OCI-LY7 (cell line): ENCODE measurements around the gene PIM3. TPM values are rescaled to one million over a fixed set of nuclear protein-coding genes. Genes with fewer than 3 reads are reported as not detected.

Source experiments
- BruUV-seq: library from RNA; stranded (reverse); fragments of 400-500 nt; replicated peaks from 2 replicates; lab custom pipeline; 2021; lab: Mats Ljungman, UMichigan
- CTCF ChIA-PET: fragments of 300-600 bp; sonication (Branson Sonifier 250); formaldehyde crosslinking; loops from one replicate; lab custom pipeline; 2022; ENCODE audit warnings: antibody characterized with exemption; ENCODE audit not compliant: unreplicated experiment; lab: Charles Lee
- POLR2A ChIA-PET: fragments of 300-600 bp; sonication (Branson Sonifier 250); formaldehyde crosslinking; loops from one replicate; lab custom pipeline; 2022; ENCODE audit warnings: antibody characterized with exemption; lab: Charles Lee
- DNase-seq: peaks from one replicate; pipeline ENCODE4 v3.0.0-alpha.2; 2015; ENCODE audit warnings: low spot score
- H2AFZ ChIP-seq: fragments of 200-600 bp; sonication (generic), shearing (Covaris generic); 2 replicates; pipeline ENCODE4 v1.6.1; 2014; ENCODE audit warnings: mild to moderate bottlenecking, antibody characterized with exemption, low read length, moderate library complexity
- H3K27ac ChIP-seq: fragments of 200-600 bp; sonication (generic); 2 replicates; pipeline ENCODE4 v1.5.1; 2014; ENCODE audit warnings: mixed run types, low read depth, mild to moderate bottlenecking, moderate library complexity, low read length, inconsistent platforms; ENCODE audit not compliant: poor library complexity, severe bottlenecking
- H3K36me3 ChIP-seq: fragments of 200-600 bp; sonication (generic); 2 replicates; pipeline ENCODE4 v1.6.1; 2014; ENCODE audit warnings: mild to moderate bottlenecking, antibody characterized with exemption, low read length, moderate library complexity, mixed read lengths; ENCODE audit not compliant: insufficient read depth
- H3K4me1 ChIP-seq: fragments of 200-600 bp; sonication (generic); 2 replicates; pipeline ENCODE4 v1.5.1; 2014; ENCODE audit warnings: mild to moderate bottlenecking, low read length; ENCODE audit not compliant: insufficient read depth, poor library complexity, severe bottlenecking
- H3K4me2 ChIP-seq: fragments of 200-600 bp; sonication (generic); 2 replicates; pipeline ENCODE4 v1.6.1; 2014; ENCODE audit warnings: mild to moderate bottlenecking, low read length
- H3K4me3 ChIP-seq: fragments of 200-600 bp; sonication (generic); 2 replicates; pipeline ENCODE4 v1.5.1; 2014; ENCODE audit warnings: mild to moderate bottlenecking, low read depth, low read length; ENCODE audit not compliant: poor library complexity, severe bottlenecking
- H3K79me2 ChIP-seq: fragments of 200-600 bp; sonication (generic); 2 replicates; pipeline ENCODE4 v1.6.1; 2016; ENCODE audit warnings: low read depth, mild to moderate bottlenecking, low read length, moderate library complexity, mixed read lengths; ENCODE audit not compliant: insufficient read depth
- H3K9me2 ChIP-seq: fragments of 200-600 bp; sonication (generic); 2 replicates; pipeline ENCODE4 v1.6.1; 2016; ENCODE audit warnings: mild to moderate bottlenecking, low read length, mixed read lengths; ENCODE audit not compliant: insufficient read depth
- H3K9me3 ChIP-seq: fragments of 200-600 bp; sonication (generic); 2 replicates; pipeline ENCODE4 v1.6.1; 2014; ENCODE audit warnings: mild to moderate bottlenecking, mixed run types, low read length, mixed read lengths
- H4K20me1 ChIP-seq: fragments of 200-600 bp; sonication (generic); 2 replicates; pipeline ENCODE4 v1.6.1; 2014; ENCODE audit warnings: mild to moderate bottlenecking, antibody characterized with exemption, low read length, moderate library complexity, mixed read lengths; ENCODE audit not compliant: insufficient read depth
- EZH2phosphoT487 ChIP-seq: fragments of 200-600 bp; sonication (generic); IDR thresholded peaks from 2 replicates; pipeline ENCODE4 v1.6.1; 2018; ENCODE audit warnings: low read depth, borderline replicate concordance, mild to moderate bottlenecking, mixed run types, antibody characterized with exemption, low read length, moderate library complexity, mixed read lengths
- intact Hi-C: fragments of 100-400 bp; cut with micrococcal nuclease; formaldehyde crosslinking; loops from one replicate; pipeline ENCODE4 v1.10.0; 2022; ENCODE audit not compliant: unreplicated experiment
- total RNA-seq, 2 experiments: library from RNA; depleted of rRNA in 1 of 2; stranded (reverse); fragments of >200 nt in 1 of 2; shearing (Covaris generic) in 1 of 2; gene quantifications; 2 replicates each; pipeline ENCODE4 v1.2.3, GENCODE V29; 2014 to 2022
- TF ChIP-seq, protein P1 (sequence below): fragments of 200-600 bp; sonication (generic); conservative IDR thresholded peaks from 2 replicates; pipeline ENCODE4 v1.5.1; 2014; ENCODE audit warnings: mild to moderate bottlenecking, antibody characterized with exemption, low read length, moderate library complexity, mixed read lengths

The PIM3 gene
- total RNA-seq, 2 experiments from 2014 or later = 60.5 to 81.7 TPM

DNA sequence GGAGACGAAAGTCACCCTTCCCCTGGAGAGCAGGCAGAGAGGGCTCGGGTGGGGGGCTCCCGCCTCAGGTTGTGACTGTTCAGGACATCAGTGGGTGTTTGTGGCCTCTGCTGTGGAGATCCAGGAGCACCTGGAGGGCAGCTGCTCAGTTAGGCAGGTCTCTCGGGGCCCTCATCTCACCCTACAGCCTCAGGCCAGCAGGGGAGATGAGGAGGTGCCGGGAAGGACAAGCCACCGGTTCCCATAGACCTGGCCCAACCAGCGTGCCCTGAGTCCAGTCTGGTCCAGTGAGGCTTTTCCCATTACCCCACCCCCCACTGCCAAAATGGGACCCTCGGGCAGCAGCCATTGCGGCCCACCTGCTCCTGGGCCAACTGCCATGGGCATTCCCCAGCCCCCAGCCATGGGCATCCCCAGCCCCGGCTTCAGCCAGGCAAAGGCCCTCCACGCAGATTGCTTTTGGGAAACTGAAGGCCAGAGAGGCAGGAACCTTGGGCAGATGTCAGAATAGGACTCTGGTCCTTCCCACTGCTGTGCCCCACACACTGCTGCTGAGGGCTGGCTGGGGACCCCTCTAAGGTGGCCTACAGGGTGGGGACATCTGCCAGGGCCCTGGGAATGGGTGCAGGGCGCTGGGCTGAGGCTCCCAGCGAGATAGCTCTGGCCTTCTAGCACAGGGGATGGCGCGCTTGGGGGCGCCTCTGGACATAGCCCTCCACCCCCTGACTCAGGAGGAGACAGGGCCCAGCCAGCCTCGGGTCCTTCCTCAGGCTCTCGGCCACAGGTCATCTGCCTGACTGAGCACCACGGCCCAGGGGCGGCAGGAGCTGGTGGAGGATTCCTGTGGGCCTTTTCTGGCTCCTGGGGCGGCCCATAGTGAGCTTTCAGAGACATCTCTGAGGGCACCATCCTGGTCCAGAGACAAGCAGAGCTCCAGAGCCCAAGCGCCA, 4.8 kb downstream of the PIM3 start:
- DNase-seq = no peak
- TF ChIP-seq, protein P1, sequence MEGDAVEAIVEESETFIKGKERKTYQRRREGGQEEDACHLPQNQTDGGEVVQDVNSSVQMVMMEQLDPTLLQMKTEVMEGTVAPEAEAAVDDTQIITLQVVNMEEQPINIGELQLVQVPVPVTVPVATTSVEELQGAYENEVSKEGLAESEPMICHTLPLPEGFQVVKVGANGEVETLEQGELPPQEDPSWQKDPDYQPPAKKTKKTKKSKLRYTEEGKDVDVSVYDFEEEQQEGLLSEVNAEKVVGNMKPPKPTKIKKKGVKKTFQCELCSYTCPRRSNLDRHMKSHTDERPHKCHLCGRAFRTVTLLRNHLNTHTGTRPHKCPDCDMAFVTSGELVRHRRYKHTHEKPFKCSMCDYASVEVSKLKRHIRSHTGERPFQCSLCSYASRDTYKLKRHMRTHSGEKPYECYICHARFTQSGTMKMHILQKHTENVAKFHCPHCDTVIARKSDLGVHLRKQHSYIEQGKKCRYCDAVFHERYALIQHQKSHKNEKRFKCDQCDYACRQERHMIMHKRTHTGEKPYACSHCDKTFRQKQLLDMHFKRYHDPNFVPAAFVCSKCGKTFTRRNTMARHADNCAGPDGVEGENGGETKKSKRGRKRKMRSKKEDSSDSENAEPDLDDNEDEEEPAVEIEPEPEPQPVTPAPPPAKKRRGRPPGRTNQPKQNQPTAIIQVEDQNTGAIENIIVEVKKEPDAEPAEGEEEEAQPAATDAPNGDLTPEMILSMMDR = no peak
- no peak for TF ChIP-seq EZH2phosphoT487
- ChIA-PET POLR2A (no interaction called here), CTCF (no interaction called here)
- Histone ChIP-seq H3K9me2 (no peaks in the 10 kb centered on the region), H3K4me1 (peaks cover 45% of the 10 kb centered on the region), H4K20me1 (0 out of 2 replicates have a peak, but pooled peaks cover 4% of the 10 kb centered on the region), H3K36me3 (peaks cover 45% of the 10 kb centered on the region), H3K9me3 (no peaks in the 10 kb centered on the region), H2AFZ (no peak overlapping the region), H3K4me2 (no peak overlapping the region), H3K27ac (no peak overlapping the region), H3K79me2 (peaks cover 32% of the 10 kb centered on the region; the same call in 1 of the 2 replicates), H3K4me3 (no peak overlapping the region)
- intact Hi-C loops = no loop called here
- no TSS peak for BruUV-seq

DNA sequence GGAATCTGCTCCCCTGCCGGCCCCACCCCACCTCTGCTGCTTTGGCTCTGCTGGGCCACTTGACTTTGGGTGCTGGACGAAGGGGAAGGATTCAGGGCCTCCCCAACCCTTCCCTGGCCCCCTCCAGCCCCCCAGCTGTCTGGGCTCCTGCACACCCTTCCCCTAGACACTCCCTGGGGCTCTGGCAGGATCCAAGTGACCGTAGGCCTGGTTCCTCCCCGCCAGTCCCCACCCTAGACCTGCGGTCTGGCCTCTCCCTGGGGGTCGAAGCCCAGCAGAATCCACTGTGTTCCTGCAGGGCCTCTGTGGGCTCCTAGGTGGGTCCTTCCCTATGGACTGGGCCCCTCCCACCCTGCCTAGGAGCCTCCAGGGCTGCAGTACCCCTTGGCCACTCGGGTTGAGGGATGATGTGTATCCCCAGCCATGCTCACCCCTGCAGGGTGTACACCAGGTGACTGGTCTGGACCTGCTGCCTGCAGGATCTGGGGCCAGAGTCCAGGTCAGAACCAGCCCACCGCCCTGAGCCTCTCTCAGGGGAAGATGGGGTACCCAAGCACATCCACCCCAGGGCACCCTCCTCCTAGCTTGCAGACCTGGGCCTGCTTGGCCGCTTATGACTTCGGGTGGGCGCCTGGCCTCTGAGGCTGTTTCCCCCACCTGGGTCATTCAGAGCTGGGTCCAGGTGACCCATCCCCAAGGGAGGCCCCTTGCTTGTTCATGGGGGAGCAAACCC, 5.6 kb downstream of the PIM3 start:
- TF ChIP-seq, protein P1 = no peak
- TF ChIP-seq EZH2phosphoT487 = no peak
- Histone ChIP-seq H3K9me3 (no peaks in the 10 kb centered on the region), H3K4me3 (no peak overlapping the region), H4K20me1 (0 out of 2 replicates have a peak, but pooled peaks cover 4% of the 10 kb centered on the region), H3K4me1 (peaks cover 53% of the 10 kb centered on the region), H3K9me2 (no peaks in the 10 kb centered on the region), H3K27ac (no peak overlapping the region), H2AFZ (no peak overlapping the region), H3K4me2 (peak overlapping the region; percentile 26; the same call in 1 of the 2 replicates), H3K36me3 (peaks cover 42% of the 10 kb centered on the region), H3K79me2 (peaks cover 27% of the 10 kb centered on the region; the same call in 1 of the 2 replicates)
- BruUV-seq = no TSS peak
- no peak for DNase-seq
- intact Hi-C loops = no loop called here
- POLR2A ChIA-PET = no interaction called here
- CTCF ChIA-PET = interaction anchor here (0.6 kb wide), 1 partner anchor 166 kb away, joined by 4 read pairs; no protein-coding TSS in a partner anchor
